ENCODE data around the gene PNCK. TPM values are rescaled to one million over a fixed set of nuclear protein-coding genes. Genes with fewer than 3 reads are reported as not detected.
A peak's percentile ranks its signal among the peaks of the same experiment; 100 is the strongest.

The PNCK gene
- total and polyA plus RNA-seq, 2 of the 13 experiments (the other 11 are each of a cell fraction or from before 2014, with no cell fraction given), result 33.1 TPM; not detected in 1

DNA sequence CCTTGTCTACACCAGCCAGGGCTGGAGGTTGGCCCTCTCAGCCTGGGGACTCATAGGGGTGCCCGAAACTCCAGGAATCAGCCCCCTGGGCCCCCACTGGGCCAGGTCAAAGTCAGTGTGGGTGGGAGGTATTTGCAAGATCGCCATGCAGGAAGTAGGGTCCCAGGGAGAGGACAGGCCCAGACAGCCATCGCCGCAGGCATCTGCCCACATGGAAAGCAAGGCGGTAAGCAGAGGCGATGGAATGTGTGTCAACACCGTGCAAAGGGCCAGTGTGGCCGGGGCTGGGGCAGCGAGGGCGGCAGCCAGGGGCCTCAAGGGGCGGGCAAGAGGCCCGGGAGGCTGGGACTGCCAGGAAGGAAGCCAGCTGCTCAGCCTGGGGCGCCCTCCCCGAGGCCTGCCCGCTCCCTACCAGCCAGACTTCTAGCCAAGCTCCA, 45.9 kb downstream of the PNCK start (continued):
- TF ChIP-seq ETV6 (CRISPR knock-in tag; conservative IDR thresholded peaks at IDR 0.05) (no peak; the same call in 1 of the 2 replicates), NFATC3 (CRISPR knock-in tag; IDR thresholded peaks at IDR 0.05) (no peak), ZNF143 (CRISPR knock-in tag; IDR thresholded peaks at IDR 0.05) (peak; percentile 31; the same call in 1 of the 2 replicates), HNF4A (CRISPR knock-in tag; IDR thresholded peaks at IDR 0.05) (peak; percentile 67), TARDBP (CRISPR knock-in tag; IDR thresholded peaks at IDR 0.05) (peak; percentile 84; the same call in 1 of the 2 replicates), RELA (CRISPR knock-in tag; IDR thresholded peaks at IDR 0.05) (0 out of 2 replicates have a peak, but pooled peaks have one; percentile 32), ZNF333 (CRISPR knock-in tag; IDR thresholded peaks at IDR 0.05; ENCODE audit: borderline replicate concordance) (no peak), CBX5 (CRISPR knock-in tag; IDR thresholded peaks at IDR 0.05; ENCODE audit: borderline replicate concordance) (peak; percentile 84; the same call in 1 of the 2 replicates), ZNF615 (CRISPR knock-in tag; IDR thresholded peaks at IDR 0.05; ENCODE audit: borderline replicate concordance) (0 out of 2 replicates have a peak, but pooled peaks have one; percentile 59), ZFP90 (CRISPR knock-in tag; IDR thresholded peaks at IDR 0.05; ENCODE audit: borderline replicate concordance) (no peak), ZNF451 (CRISPR knock-in tag; IDR thresholded peaks at IDR 0.05) (peak; percentile 38; the same call in 1 of the 2 replicates), TCF7 (IDR thresholded peaks at IDR 0.05; ENCODE audit: low read depth) (no peak), FLYWCH1 (CRISPR knock-in tag; IDR thresholded peaks at IDR 0.05) (no peak), ZNF746 (CRISPR knock-in tag; IDR thresholded peaks at IDR 0.05) (peak; percentile 77; the same call in 1 of the 2 replicates), ZNF567 (CRISPR knock-in tag; IDR thresholded peaks at IDR 0.05; ENCODE audit: borderline replicate concordance) (0 out of 2 replicates have a peak, but pooled peaks have one; percentile 41)
- TF ChIP-seq, protein P1, sequence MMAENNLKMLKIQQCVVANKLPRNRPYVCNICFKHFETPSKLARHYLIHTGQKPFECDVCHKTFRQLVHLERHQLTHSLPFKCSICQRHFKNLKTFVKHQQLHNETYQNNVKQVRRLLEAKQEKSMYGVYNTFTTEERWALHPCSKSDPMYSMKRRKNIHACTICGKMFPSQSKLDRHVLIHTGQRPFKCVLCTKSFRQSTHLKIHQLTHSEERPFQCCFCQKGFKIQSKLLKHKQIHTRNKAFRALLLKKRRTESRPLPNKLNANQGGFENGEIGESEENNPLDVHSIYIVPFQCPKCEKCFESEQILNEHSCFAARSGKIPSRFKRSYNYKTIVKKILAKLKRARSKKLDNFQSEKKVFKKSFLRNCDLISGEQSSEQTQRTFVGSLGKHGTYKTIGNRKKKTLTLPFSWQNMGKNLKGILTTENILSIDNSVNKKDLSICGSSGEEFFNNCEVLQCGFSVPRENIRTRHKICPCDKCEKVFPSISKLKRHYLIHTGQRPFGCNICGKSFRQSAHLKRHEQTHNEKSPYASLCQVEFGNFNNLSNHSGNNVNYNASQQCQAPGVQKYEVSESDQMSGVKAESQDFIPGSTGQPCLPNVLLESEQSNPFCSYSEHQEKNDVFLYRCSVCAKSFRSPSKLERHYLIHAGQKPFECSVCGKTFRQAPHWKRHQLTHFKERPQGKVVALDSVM (CRISPR knock-in tag; IDR thresholded peaks at IDR 0.05), result peak; percentile 60
- TF ChIP-seq, protein P2, sequence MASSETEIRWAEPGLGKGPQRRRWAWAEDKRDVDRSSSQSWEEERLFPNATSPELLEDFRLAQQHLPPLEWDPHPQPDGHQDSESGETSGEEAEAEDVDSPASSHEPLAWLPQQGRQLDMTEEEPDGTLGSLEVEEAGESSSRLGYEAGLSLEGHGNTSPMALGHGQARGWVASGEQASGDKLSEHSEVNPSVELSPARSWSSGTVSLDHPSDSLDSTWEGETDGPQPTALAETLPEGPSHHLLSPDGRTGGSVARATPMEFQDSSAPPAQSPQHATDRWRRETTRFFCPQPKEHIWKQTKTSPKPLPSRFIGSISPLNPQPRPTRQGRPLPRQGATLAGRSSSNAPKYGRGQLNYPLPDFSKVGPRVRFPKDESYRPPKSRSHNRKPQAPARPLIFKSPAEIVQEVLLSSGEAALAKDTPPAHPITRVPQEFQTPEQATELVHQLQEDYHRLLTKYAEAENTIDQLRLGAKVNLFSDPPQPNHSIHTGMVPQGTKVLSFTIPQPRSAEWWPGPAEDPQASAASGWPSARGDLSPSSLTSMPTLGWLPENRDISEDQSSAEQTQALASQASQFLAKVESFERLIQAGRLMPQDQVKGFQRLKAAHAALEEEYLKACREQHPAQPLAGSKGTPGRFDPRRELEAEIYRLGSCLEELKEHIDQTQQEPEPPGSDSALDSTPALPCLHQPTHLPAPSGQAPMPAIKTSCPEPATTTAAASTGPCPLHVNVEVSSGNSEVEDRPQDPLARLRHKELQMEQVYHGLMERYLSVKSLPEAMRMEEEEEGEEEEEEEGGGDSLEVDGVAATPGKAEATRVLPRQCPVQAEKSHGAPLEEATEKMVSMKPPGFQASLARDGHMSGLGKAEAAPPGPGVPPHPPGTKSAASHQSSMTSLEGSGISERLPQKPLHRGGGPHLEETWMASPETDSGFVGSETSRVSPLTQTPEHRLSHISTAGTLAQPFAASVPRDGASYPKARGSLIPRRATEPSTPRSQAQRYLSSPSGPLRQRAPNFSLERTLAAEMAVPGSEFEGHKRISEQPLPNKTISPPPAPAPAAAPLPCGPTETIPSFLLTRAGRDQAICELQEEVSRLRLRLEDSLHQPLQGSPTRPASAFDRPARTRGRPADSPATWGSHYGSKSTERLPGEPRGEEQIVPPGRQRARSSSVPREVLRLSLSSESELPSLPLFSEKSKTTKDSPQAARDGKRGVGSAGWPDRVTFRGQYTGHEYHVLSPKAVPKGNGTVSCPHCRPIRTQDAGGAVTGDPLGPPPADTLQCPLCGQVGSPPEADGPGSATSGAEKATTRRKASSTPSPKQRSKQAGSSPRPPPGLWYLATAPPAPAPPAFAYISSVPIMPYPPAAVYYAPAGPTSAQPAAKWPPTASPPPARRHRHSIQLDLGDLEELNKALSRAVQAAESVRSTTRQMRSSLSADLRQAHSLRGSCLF (CRISPR knock-in tag; IDR thresholded peaks at IDR 0.05; ENCODE audit: borderline replicate concordance), result peak; percentile 77; the same call in 1 of the 2 replicates
- TF ChIP-seq, protein P3, sequence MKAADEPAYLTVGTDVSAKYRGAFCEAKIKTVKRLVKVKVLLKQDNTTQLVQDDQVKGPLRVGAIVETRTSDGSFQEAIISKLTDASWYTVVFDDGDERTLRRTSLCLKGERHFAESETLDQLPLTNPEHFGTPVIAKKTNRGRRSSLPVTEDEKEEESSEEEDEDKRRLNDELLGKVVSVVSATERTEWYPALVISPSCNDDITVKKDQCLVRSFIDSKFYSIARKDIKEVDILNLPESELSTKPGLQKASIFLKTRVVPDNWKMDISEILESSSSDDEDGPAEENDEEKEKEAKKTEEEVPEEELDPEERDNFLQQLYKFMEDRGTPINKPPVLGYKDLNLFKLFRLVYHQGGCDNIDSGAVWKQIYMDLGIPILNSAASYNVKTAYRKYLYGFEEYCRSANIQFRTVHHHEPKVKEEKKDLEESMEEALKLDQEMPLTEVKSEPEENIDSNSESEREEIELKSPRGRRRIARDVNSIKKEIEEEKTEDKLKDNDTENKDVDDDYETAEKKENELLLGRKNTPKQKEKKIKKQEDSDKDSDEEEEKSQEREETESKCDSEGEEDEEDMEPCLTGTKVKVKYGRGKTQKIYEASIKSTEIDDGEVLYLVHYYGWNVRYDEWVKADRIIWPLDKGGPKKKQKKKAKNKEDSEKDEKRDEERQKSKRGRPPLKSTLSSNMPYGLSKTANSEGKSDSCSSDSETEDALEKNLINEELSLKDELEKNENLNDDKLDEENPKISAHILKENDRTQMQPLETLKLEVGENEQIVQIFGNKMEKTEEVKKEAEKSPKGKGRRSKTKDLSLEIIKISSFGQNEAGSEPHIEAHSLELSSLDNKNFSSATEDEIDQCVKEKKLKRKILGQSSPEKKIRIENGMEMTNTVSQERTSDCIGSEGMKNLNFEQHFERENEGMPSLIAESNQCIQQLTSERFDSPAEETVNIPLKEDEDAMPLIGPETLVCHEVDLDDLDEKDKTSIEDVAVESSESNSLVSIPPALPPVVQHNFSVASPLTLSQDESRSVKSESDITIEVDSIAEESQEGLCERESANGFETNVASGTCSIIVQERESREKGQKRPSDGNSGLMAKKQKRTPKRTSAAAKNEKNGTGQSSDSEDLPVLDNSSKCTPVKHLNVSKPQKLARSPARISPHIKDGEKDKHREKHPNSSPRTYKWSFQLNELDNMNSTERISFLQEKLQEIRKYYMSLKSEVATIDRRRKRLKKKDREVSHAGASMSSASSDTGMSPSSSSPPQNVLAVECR (CRISPR knock-in tag; IDR thresholded peaks at IDR 0.05; ENCODE audit: borderline replicate concordance), result peak; percentile 53; the same call in 1 of the 2 replicates

Data from HepG2 (cell line).